ENCODE measurements around the gene UVRAG. TPM values are rescaled to one million over a fixed set of nuclear protein-coding genes. Genes with fewer than 3 reads are reported as not detected.

Gene UVRAG
- total and polyA plus RNA-seq, 2 donors (not counting 1 experiment from before 2014, with no cell fraction given) = 37.7 to 94.1 TPM

GRCh38 chr11:76025817-76026216, 210.8 kb downstream of the UVRAG start:
- Histone ChIP-seq H3K27ac (ENCODE audit: low read length in 2 of 2) (no peak overlapping the region), H3K27me3 (replicated peaks in 1 of 4; ENCODE audit: control extremely low read depth in 1 of 4, control insufficient read depth in 3 of 4, insufficient read depth in 4 of 4, low read length in 3 of 4) (no peaks in the 10 kb centered on the region), H3K9me3 (ENCODE audit: control extremely low read depth in 1 of 3, control insufficient read depth in 2 of 3, insufficient read depth in 1 of 3, low read length in 2 of 3) (no peaks in the 10 kb centered on the region), H3K36me3 (replicated peaks in 1 of 2; ENCODE audit: control extremely low read depth in 1 of 2, control insufficient read depth in 1 of 2, extremely low read depth in 1 of 2, insufficient read depth in 2 of 2, low read length in 1 of 2) (peaks cover 11 to 43% of the 10 kb centered on the region in 2 experiments), H3K79me2 (ENCODE audit: control insufficient read depth, insufficient read depth, low read length) (peaks cover 8% of the 10 kb centered on the region), H3K4me3 (ENCODE audit: control extremely low read depth in 1 of 5, extremely low read depth in 1 of 5, insufficient read depth in 1 of 5, low read depth in 2 of 5, low read length in 4 of 5) (no peak overlapping the region), H2AFZ (ENCODE audit: insufficient read depth, low read depth, low read length, poor library complexity, severe bottlenecking) (no peak overlapping the region), H3K9ac (ENCODE audit: low read length) (no peak overlapping the region), H3K4me1 (ENCODE audit: control insufficient read depth in 2 of 2, insufficient read depth in 2 of 2, low read length in 2 of 2) (no peaks in the 10 kb centered on the region), H3K4me2 (replicated peaks; ENCODE audit: low read depth, low read length, poor library complexity, severe bottlenecking) (no peak overlapping the region), H4K20me1 (ENCODE audit: control insufficient read depth, insufficient read depth, low read length, poor library complexity, severe bottlenecking) (peaks cover 37% of the 10 kb centered on the region)
- 94% methylated on average over 2 of the region's 3 CpGs for WGBS (ENCODE audit: insufficient coverage)
- DNase-seq (no peak), ATAC-seq (ENCODE audit: low read depth) (no peak)
- H3K4me1 Mint-ChIP-seq = peaks cover 22% of the 10 kb centered on the region
- TF ChIP-seq EZH2 (IDR thresholded peaks at IDR 0.05; ENCODE audit: borderline replicate concordance, insufficient read depth, low read depth, low read length, poor library complexity, severe bottlenecking) (no peak), CTCF (IDR thresholded peaks at IDR 0.05) (no peak)
- intact Hi-C loops (cut with micrococcal nuclease) = no loop called here
- H3K27ac Mint-ChIP-seq = no peak overlapping the region
- no peaks in the 10 kb centered on the region for H3K27me3 Mint-ChIP-seq
- no peak overlapping the region for H3K4me3 Mint-ChIP-seq
- POLR2A ChIA-PET = no interaction called here
- H3K9me3 Mint-ChIP-seq (ENCODE audit: insufficient read depth) = no peaks in the 10 kb centered on the region
- CTCF ChIA-PET = no interaction called here

GRCh38 chr11:76026281-76026680, 211.3 kb downstream of the UVRAG start:
- Histone ChIP-seq H2AFZ (ENCODE audit: insufficient read depth, low read depth, low read length, poor library complexity, severe bottlenecking) (no peak overlapping the region), H4K20me1 (ENCODE audit: control insufficient read depth, insufficient read depth, low read length, poor library complexity, severe bottlenecking) (peaks cover 41% of the 10 kb centered on the region), H3K9ac (ENCODE audit: low read length) (no peak overlapping the region), H3K79me2 (ENCODE audit: control insufficient read depth, insufficient read depth, low read length) (peaks cover 4% of the 10 kb centered on the region), H3K27me3 (replicated peaks in 1 of 4; ENCODE audit: control extremely low read depth in 1 of 4, control insufficient read depth in 3 of 4, insufficient read depth in 4 of 4, low read length in 3 of 4) (no peaks in the 10 kb centered on the region), H3K4me1 (ENCODE audit: control insufficient read depth in 2 of 2, insufficient read depth in 2 of 2, low read length in 2 of 2) (no peaks in the 10 kb centered on the region), H3K27ac (ENCODE audit: low read length in 2 of 2) (no peak overlapping the region), H3K9me3 (ENCODE audit: control extremely low read depth in 1 of 3, control insufficient read depth in 2 of 3, insufficient read depth in 1 of 3, low read length in 2 of 3) (no peaks in the 10 kb centered on the region), H3K4me2 (replicated peaks; ENCODE audit: low read depth, low read length, poor library complexity, severe bottlenecking) (no peak overlapping the region), H3K4me3 (ENCODE audit: control extremely low read depth in 1 of 5, extremely low read depth in 1 of 5, insufficient read depth in 1 of 5, low read depth in 2 of 5, low read length in 4 of 5) (no peak overlapping the region), H3K36me3 (replicated peaks in 1 of 2; ENCODE audit: control extremely low read depth in 1 of 2, control insufficient read depth in 1 of 2, extremely low read depth in 1 of 2, insufficient read depth in 2 of 2, low read length in 1 of 2) (peaks cover 13 to 41% of the 10 kb centered on the region in 2 experiments)
- ChIA-PET CTCF (no interaction called here), POLR2A (no interaction called here)
- DNase-seq (no peak), ATAC-seq (ENCODE audit: low read depth) (no peak)
- intact Hi-C loops (cut with micrococcal nuclease) = no loop called here
- Mint-ChIP-seq H3K27me3 (no peaks in the 10 kb centered on the region), H3K27ac (no peak overlapping the region), H3K9me3 (ENCODE audit: insufficient read depth) (no peaks in the 10 kb centered on the region), H3K4me3 (no peak overlapping the region), H3K4me1 (peaks cover 24% of the 10 kb centered on the region)
- no peak for TF ChIP-seq CTCF (IDR thresholded peaks at IDR 0.05)
- no peak for TF ChIP-seq EZH2 (IDR thresholded peaks at IDR 0.05; ENCODE audit: borderline replicate concordance, insufficient read depth, low read depth, low read length, poor library complexity, severe bottlenecking)
